HG03045 (cell line): ENCODE results near the gene OSBPL2.

Experiments used
- ATAC-seq: cut with Tn5 transposase; IDR thresholded peaks from one replicate; pipeline ENCODE4 v1.9.1; 2021; ENCODE audit warnings: mild to moderate bottlenecking, moderate library complexity; ENCODE audit not compliant: unreplicated experiment

The OSBPL2 gene

GRCh38 chr20:62277253-62277652, 38.9 kb downstream of the OSBPL2 start:
- ATAC-seq: no peak

GRCh38 chr20:62280303-62280702, 42.0 kb downstream of the OSBPL2 start:
- no peak for ATAC-seq

GRCh38 chr20:62281161-62281933, 43.0 kb downstream of the OSBPL2 start:
- ATAC-seq: no peak

- no peak for ATAC-seq
Measured at GRCh38 chr20:62282103-62282502, 43.8 kb downstream of the OSBPL2 start.

- no peak for ATAC-seq
Measured at GRCh38 chr20:62282877-62283503, 44.7 kb downstream of the OSBPL2 start.

GRCh38 chr20:62284448-62284847, 46.1 kb downstream of the OSBPL2 start:
- ATAC-seq: no peak

GRCh38 chr20:62285151-62285550, 46.8 kb downstream of the OSBPL2 start:
- ATAC-seq: no peak

- no peak for ATAC-seq
Measured at GRCh38 chr20:62285722-62286121, 47.4 kb downstream of the OSBPL2 start.

GRCh38 chr20:62286493-62287064, 48.3 kb downstream of the OSBPL2 start:
- no peak for ATAC-seq

GRCh38 chr20:62287129-62287528, 48.8 kb downstream of the OSBPL2 start:
- ATAC-seq: no peak

- no peak for ATAC-seq
Measured at GRCh38 chr20:62287759-62288534, 49.6 kb downstream of the OSBPL2 start.

GRCh38 chr20:62288535-62289105, 50.3 kb downstream of the OSBPL2 start:
- ATAC-seq: no peak

- no peak for ATAC-seq
Measured at GRCh38 chr20:62289131-62289530, 50.8 kb downstream of the OSBPL2 start.

- no peak for ATAC-seq
Measured at GRCh38 chr20:62289898-62290297, 51.6 kb downstream of the OSBPL2 start.

- ATAC-seq: no peak
Measured at GRCh38 chr20:62291251-62292066, 53.1 kb downstream of the OSBPL2 start.

GRCh38 chr20:62292108-62292507, 53.8 kb downstream of the OSBPL2 start:
- no peak for ATAC-seq

GRCh38 chr20:62293111-62293784, 54.9 kb downstream of the OSBPL2 start:
- no peak for ATAC-seq

- no peak for ATAC-seq
Measured at GRCh38 chr20:62293946-62294345, 55.6 kb downstream of the OSBPL2 start.

GRCh38 chr20:62294516-62294915, 56.2 kb downstream of the OSBPL2 start:
- no peak for ATAC-seq
